Subcutaneous abdominal adipose tissue (tissue), 5 donors: ENCODE data around the gene PTPN7.

Experiments used
- H3K27ac ChIP-seq: one replicate; pipeline ENCODE4 v1.7.0; 2013; ENCODE audit warnings: low read depth, mild to moderate bottlenecking, inconsistent platforms, low read length, moderate library complexity
- H3K27me3 ChIP-seq, 5 donors: one replicate each; pipeline ENCODE4 v1.7.0; 2013; ENCODE audit warnings: low read length in 5 of 5, inconsistent platforms in 1 of 5; ENCODE audit not compliant: control insufficient read depth in 5 of 5, insufficient read depth in 4 of 5
- H3K36me3 ChIP-seq, 5 donors: one replicate each; pipeline ENCODE4 v1.7.0; 2013; ENCODE audit warnings: low read length in 5 of 5; ENCODE audit not compliant: control insufficient read depth in 5 of 5, insufficient read depth in 5 of 5
- H3K4me1 ChIP-seq, 5 donors: one replicate each; pipeline ENCODE4 v1.7.0; 2013; ENCODE audit warnings: low read length in 5 of 5, mild to moderate bottlenecking in 3 of 5, moderate library complexity in 1 of 5; ENCODE audit not compliant: control insufficient read depth in 5 of 5, insufficient read depth in 5 of 5
- H3K4me3 ChIP-seq, 5 donors: one replicate each; pipeline ENCODE4 v1.7.0; 2013; ENCODE audit warnings: low read length in 5 of 5, low read depth in 1 of 5
- H3K9ac ChIP-seq, 5 donors: one replicate each; pipeline ENCODE4 v1.7.0; 2013; ENCODE audit warnings: low read length in 5 of 5, mild to moderate bottlenecking in 4 of 5, moderate library complexity in 3 of 5
- H3K9me3 ChIP-seq, 5 donors: one replicate each; pipeline ENCODE4 v1.7.0; 2013; ENCODE audit warnings: low read length in 5 of 5; ENCODE audit not compliant: control insufficient read depth in 5 of 5
- donor health status: healthy.
- donor health status: healthy.
- donor health status: healthy.
- donor health status: healthy.
- donor health status: healthy.

The PTPN7 gene

GRCh38 chr1:202165942-202166843, 5.8 kb upstream of the PTPN7 start:
- no peaks in the 10 kb centered on the region for H3K36me3 ChIP-seq
- H3K27me3 ChIP-seq, result peaks cover 0 to 14% (median 6%) of the 10 kb centered on the region in 5 donors
- H3K9me3 ChIP-seq, result no peaks in the 10 kb centered on the region
- H3K4me1 ChIP-seq, result peaks cover 0 to 26% (median 11%) of the 10 kb centered on the region in 5 donors
- no peak overlapping the region for H3K4me3 ChIP-seq
- H3K9ac ChIP-seq, result no peak overlapping the region
- H3K27ac ChIP-seq, result no peak overlapping the region

GRCh38 chr1:202165267-202165941, 5.0 kb upstream of the PTPN7 start:
- Histone ChIP-seq H3K27ac (no peak overlapping the region), H3K27me3 (peaks cover 0 to 15% (median 6%) of the 10 kb centered on the region in 5 donors), H3K9me3 (no peaks in the 10 kb centered on the region), H3K4me1 (peaks cover 0 to 34% (median 12%) of the 10 kb centered on the region in 5 donors), H3K9ac (no peak overlapping the region), H3K36me3 (no peaks in the 10 kb centered on the region), H3K4me3 (no peak overlapping the region)

- Histone ChIP-seq H3K9me3 (no peaks in the 10 kb centered on the region), H3K36me3 (no peaks in the 10 kb centered on the region), H3K4me1 (peaks cover 0 to 43% (median 20%) of the 10 kb centered on the region in 5 donors), H3K27ac (no peak overlapping the region), H3K4me3 (no peak overlapping the region), H3K9ac (no peak overlapping the region), H3K27me3 (peaks cover 0 to 17% (median 3%) of the 10 kb centered on the region in 5 donors)
Measured at GRCh38 chr1:202164271-202165037, 4.1 kb upstream of the PTPN7 start.

GRCh38 chr1:202163281-202164270, 3.2 kb upstream of the PTPN7 start:
- no peaks in the 10 kb centered on the region for H3K36me3 ChIP-seq
- peaks cover 0 to 43% (median 20%) of the 10 kb centered on the region in 5 donors for H3K4me1 ChIP-seq
- H3K27me3 ChIP-seq, result peaks cover 0 to 11% (median 3%) of the 10 kb centered on the region in 5 donors
- H3K9ac ChIP-seq, result no peak overlapping the region
- no peak overlapping the region for H3K27ac ChIP-seq
- H3K4me3 ChIP-seq, result no peak overlapping the region
- H3K9me3 ChIP-seq, result no peaks in the 10 kb centered on the region

- Histone ChIP-seq H3K27ac (no peak overlapping the region), H3K4me3 (no peak overlapping the region), H3K9me3 (no peaks in the 10 kb centered on the region), H3K4me1 (peaks cover 0 to 35% (median 11%) of the 10 kb centered on the region in 5 donors), H3K9ac (no peak overlapping the region), H3K36me3 (no peaks in the 10 kb centered on the region), H3K27me3 (peaks cover 0 to 11% (median 3%) of the 10 kb centered on the region in 5 donors)
Measured at GRCh38 chr1:202162418-202163280, 2.2 kb upstream of the PTPN7 start.

GRCh38 chr1:202162047-202162417, 1.6 kb upstream of the PTPN7 start:
- Histone ChIP-seq H3K27me3 (peaks cover 0 to 11% (median 3%) of the 10 kb centered on the region in 5 donors), H3K9ac (no peak overlapping the region), H3K27ac (no peak overlapping the region), H3K36me3 (no peaks in the 10 kb centered on the region), H3K9me3 (no peaks in the 10 kb centered on the region), H3K4me1 (peaks cover 0 to 34% (median 9%) of the 10 kb centered on the region in 5 donors), H3K4me3 (no peak overlapping the region)

GRCh38 chr1:202161151-202162046, 997 bp upstream of the PTPN7 start:
- Histone ChIP-seq H3K36me3 (no peaks in the 10 kb centered on the region), H3K27ac (no peak overlapping the region), H3K9ac (peak overlapping the region in 1 of 5 donors; percentile 47), H3K9me3 (no peaks in the 10 kb centered on the region), H3K4me3 (no peak overlapping the region), H3K4me1 (peaks cover 0 to 34% (median 13%) of the 10 kb centered on the region in 5 donors), H3K27me3 (peaks cover 0 to 11% (median 3%) of the 10 kb centered on the region in 5 donors)
